GM23338 (cell line): ENCODE results near the gene SYVN1. TPM values are rescaled to one million over a fixed set of nuclear protein-coding genes. Genes with fewer than 3 reads are reported as not detected.

Experiments
- ATAC-seq: fragments of 200-7000 bp; cut with Tn5 transposase; 3 replicates; pipeline ENCODE4 v1.9.1; 2020
- DNase-seq: peaks from one replicate; pipeline ENCODE4 v3.0.0-alpha.2; 2015; ENCODE audit warnings: low spot score
- H2AFZ ChIP-seq: fragments of 200-600 bp; sonication (generic); 2 replicates; pipeline ENCODE4 v1.8.0; 2016; ENCODE audit warnings: antibody characterized with exemption, mild to moderate bottlenecking, moderate library complexity
- H3F3A ChIP-seq: fragments of 200-600 bp; sonication (generic); replicated peaks from 2 replicates; pipeline ENCODE4 v1.8.0; 2017; ENCODE audit warnings: antibody characterized with exemption, mixed run types, low read depth
- H3K27ac ChIP-seq: fragments of 200-600 bp; sonication (generic); 2 replicates; pipeline ENCODE4 v1.6.1; 2016; ENCODE audit warnings: low read depth
- H3K27me3 ChIP-seq: fragments of 200-600 bp; sonication (generic); 2 replicates; pipeline ENCODE4 v1.8.0; 2016; ENCODE audit warnings: mild to moderate bottlenecking, mixed run types, moderate library complexity; ENCODE audit not compliant: insufficient read depth
- H3K36me3 ChIP-seq: fragments of 200-600 bp; sonication (generic); 2 replicates; pipeline ENCODE4 v1.8.0; 2016; ENCODE audit warnings: mild to moderate bottlenecking; ENCODE audit not compliant: insufficient read depth
- H3K4me1 ChIP-seq: fragments of 200-600 bp; sonication (generic); 2 replicates; pipeline ENCODE4 v1.8.0; 2016; ENCODE audit warnings: mild to moderate bottlenecking, moderate library complexity; ENCODE audit not compliant: insufficient read depth
- H3K4me2 ChIP-seq: fragments of 200-600 bp; sonication (generic); 2 replicates; pipeline ENCODE4 v1.7.1; 2017; ENCODE audit warnings: mixed run types
- H3K4me3 ChIP-seq: fragments of 200-600 bp; sonication (generic); 2 replicates; pipeline ENCODE4 v1.6.1; 2016; ENCODE audit warnings: mixed run types
- H3K79me2 ChIP-seq: fragments of 200-600 bp; sonication (generic); replicated peaks from 2 replicates; pipeline ENCODE4 v1.8.0; 2017; ENCODE audit warnings: mild to moderate bottlenecking; ENCODE audit not compliant: insufficient read depth
- H3K9me2 ChIP-seq: fragments of 200-600 bp; sonication (generic); 2 replicates; pipeline ENCODE4 v1.8.0; 2017; ENCODE audit not compliant: insufficient read depth
- H4K20me1 ChIP-seq: fragments of 200-600 bp; sonication (generic); replicated peaks from 2 replicates; pipeline ENCODE4 v1.8.0; 2017; ENCODE audit warnings: mild to moderate bottlenecking; ENCODE audit not compliant: insufficient read depth
- H3K27ac Mint-ChIP-seq: 2 replicates; pipeline ENCODE4 v1.8.0; 2020; ENCODE audit warnings: inconsistent platforms, mild to moderate bottlenecking, moderate library complexity, mixed read lengths
- H3K27me3 Mint-ChIP-seq: 3 replicates; pipeline ENCODE4 v1.8.0; 2022; ENCODE audit warnings: low read depth, mild to moderate bottlenecking, moderate library complexity, mixed read lengths, inconsistent platforms; ENCODE audit not compliant: insufficient read depth, poor library complexity
- H3K36me3 Mint-ChIP-seq: 3 replicates; pipeline ENCODE4 v1.8.0; 2021; ENCODE audit warnings: low read depth, mild to moderate bottlenecking, inconsistent platforms, moderate library complexity, mixed read lengths
- H3K4me1 Mint-ChIP-seq: 3 replicates; pipeline ENCODE4 v1.8.0; 2020; ENCODE audit warnings: mild to moderate bottlenecking, inconsistent platforms, mixed read lengths
- H3K4me3 Mint-ChIP-seq: 3 replicates; pipeline ENCODE4 v1.8.0; 2021; ENCODE audit warnings: moderate library complexity, mild to moderate bottlenecking, inconsistent platforms, mixed read lengths
- H3K9me3 Mint-ChIP-seq: 3 replicates; pipeline ENCODE4 v1.8.0; 2020; ENCODE audit warnings: moderate library complexity, mild to moderate bottlenecking, inconsistent platforms, mixed read lengths
- CREB1 ChIP-seq: fragments of 250-450 bp; sonication (Bioruptor Pico); IDR thresholded peaks from 2 replicates; pipeline ENCODE4 v1.5.0; 2020; ENCODE audit warnings: low read depth, mild to moderate bottlenecking, moderate library complexity
- EZH2 ChIP-seq: fragments of 200-600 bp; sonication (generic); IDR thresholded peaks from one replicate; pipeline ENCODE4 v1.8.0; 2017; ENCODE audit warnings: antibody characterized with exemption, mild to moderate bottlenecking, low read depth; ENCODE audit not compliant: unreplicated experiment
- POLR2AphosphoS5 ChIP-seq: IDR thresholded peaks from 2 replicates; pipeline ENCODE4 v1.6.1; 2016; ENCODE audit warnings: antibody characterized with exemption, low read depth
- ZNF331 ChIP-seq: fragments of 250-450 bp; sonication (Bioruptor Pico); IDR thresholded peaks from 2 replicates; pipeline ENCODE4 v1.5.0; 2020; ENCODE audit warnings: low read depth, mild to moderate bottlenecking, moderate library complexity
- polyA plus RNA-seq: library from polyadenylated mRNA; unstranded; fragments of >200 nt; fragmentation: Nextera tagmentation; extraction: Ambion mirVana; gene quantifications from 2 replicates; pipeline ENCODE4 v1.2.1, GENCODE V29; 2016
- total RNA-seq: library from RNA; depleted of rRNA; stranded (reverse); fragments of >200 nt; shearing (Covaris generic); gene quantifications from 2 replicates; pipeline ENCODE4 v1.2.3, GENCODE V29; 2014
- TF ChIP-seq, protein P1 (sequence below), 2 experiments: fragments of 200-600 bp in 1 of 2; sonication (generic) in 1 of 2; conservative IDR thresholded peaks; 2 replicates each; pipeline versions ENCODE4 v1.5.1 to v1.6.1; 2016 to 2017; ENCODE audit warnings: antibody characterized with exemption in 2 of 2, low read depth in 2 of 2, mild to moderate bottlenecking in 2 of 2, moderate library complexity in 1 of 2

Gene SYVN1
- total and polyA plus RNA-seq, 2 experiments from 2014 or later: 13.8 to 28.7 TPM

DNA sequence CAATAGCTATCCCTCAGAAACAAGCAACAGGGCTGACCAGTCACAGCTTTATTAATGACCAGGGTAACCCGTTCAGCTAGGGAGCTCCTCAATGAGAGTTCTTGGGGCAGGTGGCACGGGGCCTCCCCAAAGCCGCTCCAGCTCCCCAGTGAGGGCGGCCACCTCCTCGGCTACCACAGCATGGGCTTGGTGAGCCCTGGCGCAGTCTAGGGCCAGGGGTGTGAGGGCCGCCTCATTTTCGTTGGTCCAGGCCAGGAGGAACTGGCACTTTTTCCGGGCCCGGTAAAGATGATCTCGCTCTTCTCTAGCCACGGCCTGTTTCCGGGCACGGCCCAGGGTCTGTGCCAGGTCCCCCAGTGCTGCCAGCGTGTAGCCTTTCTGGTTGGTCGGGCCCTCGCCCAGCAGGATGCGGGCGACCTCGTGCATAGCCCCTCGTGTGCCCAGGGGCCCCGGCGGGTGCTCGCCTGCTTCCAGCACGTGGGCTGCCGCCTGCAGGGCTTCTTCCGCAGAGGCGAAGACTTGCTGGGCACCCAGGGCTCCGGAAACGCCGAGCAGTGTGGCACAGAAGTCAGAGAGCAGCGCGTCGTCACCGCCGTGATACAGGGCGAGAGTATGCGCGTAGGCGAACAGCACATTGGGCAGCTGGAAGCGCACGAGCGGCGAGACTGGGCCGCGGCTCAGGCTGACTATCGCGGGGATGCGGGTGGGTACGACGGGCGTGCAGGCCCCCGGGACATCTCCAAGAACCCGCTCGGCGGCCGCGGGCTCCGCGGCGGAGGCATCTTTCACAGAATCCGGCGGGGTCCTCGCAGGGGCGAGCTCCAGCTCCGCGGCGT lies 17.7 kb downstream of the SYVN1 start:
- H4K20me1 ChIP-seq: peaks cover 12% of the 10 kb centered on the region
- Mint-ChIP-seq H3K4me1 (peaks cover 30% of the 10 kb centered on the region), H3K4me3 (peak overlapping the region; percentile 92), H3K27ac (peak overlapping the region; percentile 98), H3K9me3 (peaks cover 2% of the 10 kb centered on the region; the same call in 2 of the 3 replicates), H3K36me3 (peaks cover 60% of the 10 kb centered on the region), H3K27me3 (peaks cover 48% of the 10 kb centered on the region)
- H3K4me1 ChIP-seq: peaks cover 12% of the 10 kb centered on the region
- DNase-seq: peak; percentile 67
- H3K36me3 ChIP-seq: peaks cover 18% of the 10 kb centered on the region
- peak overlapping the region; percentile 92 for H3K4me2 ChIP-seq
- TF ChIP-seq, protein P1, sequence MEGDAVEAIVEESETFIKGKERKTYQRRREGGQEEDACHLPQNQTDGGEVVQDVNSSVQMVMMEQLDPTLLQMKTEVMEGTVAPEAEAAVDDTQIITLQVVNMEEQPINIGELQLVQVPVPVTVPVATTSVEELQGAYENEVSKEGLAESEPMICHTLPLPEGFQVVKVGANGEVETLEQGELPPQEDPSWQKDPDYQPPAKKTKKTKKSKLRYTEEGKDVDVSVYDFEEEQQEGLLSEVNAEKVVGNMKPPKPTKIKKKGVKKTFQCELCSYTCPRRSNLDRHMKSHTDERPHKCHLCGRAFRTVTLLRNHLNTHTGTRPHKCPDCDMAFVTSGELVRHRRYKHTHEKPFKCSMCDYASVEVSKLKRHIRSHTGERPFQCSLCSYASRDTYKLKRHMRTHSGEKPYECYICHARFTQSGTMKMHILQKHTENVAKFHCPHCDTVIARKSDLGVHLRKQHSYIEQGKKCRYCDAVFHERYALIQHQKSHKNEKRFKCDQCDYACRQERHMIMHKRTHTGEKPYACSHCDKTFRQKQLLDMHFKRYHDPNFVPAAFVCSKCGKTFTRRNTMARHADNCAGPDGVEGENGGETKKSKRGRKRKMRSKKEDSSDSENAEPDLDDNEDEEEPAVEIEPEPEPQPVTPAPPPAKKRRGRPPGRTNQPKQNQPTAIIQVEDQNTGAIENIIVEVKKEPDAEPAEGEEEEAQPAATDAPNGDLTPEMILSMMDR (conservative IDR thresholded peaks at IDR 0.05; ENCODE audit: low read depth in 2 of 2): no peak
- TF ChIP-seq POLR2AphosphoS5 (peak; percentile 67), ZNF331 (CRISPR knock-in tag) (no peak)
- H3K4me3 ChIP-seq: peak overlapping the region; percentile 82
- H3K27me3 ChIP-seq: no peaks in the 10 kb centered on the region
- peaks cover 38% of the 10 kb centered on the region for H3F3A ChIP-seq
- H3K79me2 ChIP-seq: peaks cover 29% of the 10 kb centered on the region
- H2AFZ ChIP-seq: no peak overlapping the region
- ATAC-seq: peak; percentile 7
- no peaks in the 10 kb centered on the region for H3K9me2 ChIP-seq
- peak overlapping the region; percentile 85 for H3K27ac ChIP-seq

DNA sequence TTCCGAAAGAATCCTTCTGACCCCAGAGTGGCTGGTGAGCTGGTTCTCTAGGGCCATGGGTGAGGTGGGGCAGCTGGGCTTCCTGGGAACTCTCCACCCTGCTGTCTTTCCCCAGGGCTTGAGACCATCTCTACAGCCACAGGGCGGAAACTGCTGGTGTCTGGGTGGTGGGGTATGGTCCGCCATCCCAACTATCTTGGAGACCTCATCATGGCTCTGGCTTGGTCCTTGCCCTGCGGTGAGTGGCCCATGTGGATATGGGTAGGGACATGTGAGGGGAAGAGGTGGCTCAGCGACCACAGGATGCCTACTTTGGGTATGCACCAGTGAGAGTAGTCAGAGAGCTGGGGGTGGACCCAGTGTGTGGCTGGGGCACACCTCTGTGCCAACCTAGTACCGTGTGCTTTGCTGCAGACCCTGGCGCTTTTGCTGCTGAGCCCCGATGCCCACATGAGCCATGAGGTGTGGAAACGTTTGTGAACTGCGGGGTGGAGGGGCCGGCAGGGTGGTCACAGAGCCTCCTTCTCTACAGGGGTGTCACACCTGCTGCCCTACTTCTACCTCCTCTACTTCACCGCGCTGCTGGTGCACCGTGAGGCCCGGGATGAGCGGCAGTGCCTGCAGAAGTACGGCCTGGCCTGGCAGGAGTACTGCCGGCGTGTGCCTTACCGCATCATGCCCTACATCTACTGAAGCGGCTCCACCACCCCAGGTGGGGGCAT lies 18.8 kb downstream of the SYVN1 start:
- Mint-ChIP-seq H3K9me3 (peaks cover 2% of the 10 kb centered on the region; the same call in 2 of the 3 replicates), H3K27ac (no peak overlapping the region), H3K36me3 (peaks cover 49% of the 10 kb centered on the region), H3K4me3 (peak overlapping the region; percentile 92), H3K27me3 (peaks cover 55% of the 10 kb centered on the region), H3K4me1 (peaks cover 30% of the 10 kb centered on the region)
- Histone ChIP-seq H3K79me2 (peaks cover 18% of the 10 kb centered on the region), H3K4me3 (no peak overlapping the region), H3K9me2 (no peaks in the 10 kb centered on the region), H3K27me3 (no peaks in the 10 kb centered on the region), H3F3A (peaks cover 34% of the 10 kb centered on the region), H3K27ac (no peak overlapping the region), H3K36me3 (peaks cover 13% of the 10 kb centered on the region), H4K20me1 (peaks cover 9% of the 10 kb centered on the region; the same call in 1 of the 2 replicates), H2AFZ (no peak overlapping the region), H3K4me1 (peaks cover 12% of the 10 kb centered on the region), H3K4me2 (no peak overlapping the region; the same call in 1 of the 2 replicates)
- TF ChIP-seq POLR2AphosphoS5: peak; percentile 30
- no peak for TF ChIP-seq CREB1
- no peak for TF ChIP-seq EZH2
- DNase-seq: no peak
- ATAC-seq: no peak
